HepG2 (cell line): ENCODE results near the gene KMT2D. TPM values are rescaled to one million over a fixed set of nuclear protein-coding genes. Genes with fewer than 3 reads are reported as not detected.
A peak's percentile ranks its signal among the peaks of the same experiment; 100 is the strongest.

Experiments
- BCL3 ChIP-seq: sonication (generic); formaldehyde crosslinking; IDR thresholded peaks from 2 replicates; pipeline ENCODE4 v1.5.1; 2020; ENCODE audit warnings: mild to moderate bottlenecking, missing genetic modification reagents, moderate library complexity
- CBX1 ChIP-seq: IDR thresholded peaks from one replicate; pipeline ENCODE4 v1.6.1; 2016; ENCODE audit warnings: antibody characterized with exemption, low read depth
- CTCF ChIP-seq: sonication (generic); formaldehyde crosslinking; IDR thresholded peaks from 2 replicates; pipeline ENCODE4 v1.5.0; 2020; ENCODE audit warnings: mild to moderate bottlenecking, missing genetic modification reagents, moderate library complexity
- EP300 ChIP-seq, 3 experiments: sonication (generic) in 1 of 3; formaldehyde crosslinking in 1 of 3; IDR thresholded peaks; 2 replicates each; pipeline versions ENCODE4 v1.5.1 to v1.6.1; 2011 to 2020; ENCODE audit warnings: low read depth in 2 of 3, low read length in 2 of 3, borderline replicate concordance in 1 of 3, improper control_type of control experiment in 1 of 3, mild to moderate bottlenecking in 1 of 3, missing genetic modification reagents in 1 of 3, moderate library complexity in 1 of 3
- GATAD1 ChIP-seq: IDR thresholded peaks from 2 replicates; pipeline ENCODE4 v1.6.1; 2016; ENCODE audit warnings: missing genetic modification reagents, missing compliant biosample characterization
- KIAA2018 ChIP-seq: sonication (generic); formaldehyde crosslinking; IDR thresholded peaks from 2 replicates; pipeline ENCODE4 v1.5.0; 2020; ENCODE audit warnings: mild to moderate bottlenecking, missing genetic modification reagents, borderline replicate concordance
- NFYC ChIP-seq: IDR thresholded peaks from 2 replicates; pipeline ENCODE4 v1.6.1; 2016; ENCODE audit warnings: missing genetic modification reagents, missing compliant biosample characterization
- PBX2 ChIP-seq: IDR thresholded peaks from 2 replicates; pipeline ENCODE4 v1.6.1; 2016; ENCODE audit warnings: control low read depth
- SMAD3 ChIP-seq: sonication (generic); formaldehyde crosslinking; IDR thresholded peaks from 2 replicates; pipeline ENCODE4 v1.4.0; 2020; ENCODE audit warnings: missing genetic modification reagents
- THAP8 ChIP-seq: sonication (generic); formaldehyde crosslinking; IDR thresholded peaks from 2 replicates; pipeline ENCODE4 v1.5.1; 2020; ENCODE audit warnings: missing genetic modification reagents, mild to moderate bottlenecking, borderline replicate concordance
- ZNF337 ChIP-seq: sonication (generic); formaldehyde crosslinking; IDR thresholded peaks from 2 replicates; pipeline ENCODE4 v1.5.1; 2020; ENCODE audit warnings: missing genetic modification reagents, low read depth, mild to moderate bottlenecking, borderline replicate concordance
- ZNF354B ChIP-seq: sonication (generic); formaldehyde crosslinking; IDR thresholded peaks from 2 replicates; pipeline ENCODE4 v1.8.0; 2022; ENCODE audit warnings: mild to moderate bottlenecking, missing genetic modification reagents
- ZNF670 ChIP-seq: sonication (generic); formaldehyde crosslinking; IDR thresholded peaks from 2 replicates; pipeline ENCODE4 v1.8.0; 2022; ENCODE audit warnings: mild to moderate bottlenecking, missing genetic modification reagents, borderline replicate concordance
- ZNF788 ChIP-seq: sonication (generic); formaldehyde crosslinking; IDR thresholded peaks from 2 replicates; pipeline ENCODE4 v1.5.0; 2020; ENCODE audit warnings: mild to moderate bottlenecking, missing genetic modification reagents, borderline replicate concordance
- polyA plus RNA-seq, 8 experiments: library from polyadenylated mRNA; depleted of rRNA in 3 of 8; stranded (reverse) in 7 of 8; unstranded in 1 of 8; fragments of >200 nt; fragmentation: Illumina TruSeq in 4 of 8; extraction: Trizol in 4 of 8; gene quantifications; 2 replicates each; pipeline versions ENCODE4 v1.2.1 to v1.2.3, GENCODE V29; 2011 to 2016; ENCODE audit warnings: low read depth in 4 of 8, missing spikeins in 1 of 8, mixed read lengths in 1 of 8; ENCODE audit not compliant: insufficient read depth in 1 of 8
- total RNA-seq, 5 experiments: library from RNA; depleted of rRNA; stranded (reverse); fragments of >200 nt; fragmentation: Illumina TruSeq; extraction: Trizol; gene quantifications; 2 replicates each; pipeline ENCODE4 v1.2.3, GENCODE V29; 2016; ENCODE audit warnings: low read depth in 1 of 5

Gene KMT2D
- total and polyA plus RNA-seq, 2 of the 13 experiments (the other 11 are each of a cell fraction or from before 2014, with no cell fraction given): 8.1 to 10.4 TPM

GRCh38 chr12:49089821-49090773 lies 29.5 kb upstream of the KMT2D start (continued):
- TF ChIP-seq PBX2 (CRISPR knock-in tag) (no peak), GATAD1 (CRISPR knock-in tag) (no peak), ZNF788 (CRISPR knock-in tag) (0 out of 2 replicates have a peak, but pooled peaks have one; percentile 20), NFYC (CRISPR knock-in tag) (no peak), ZNF670 (CRISPR knock-in tag) (no peak), CTCF (CRISPR knock-in tag) (peak; percentile 44), ZNF337 (CRISPR knock-in tag) (no peak), CBX1 (no peak), SMAD3 (CRISPR knock-in tag) (no peak), ZNF354B (CRISPR knock-in tag) (no peak), KIAA2018 (CRISPR knock-in tag) (no peak), BCL3 (CRISPR knock-in tag) (no peak), THAP8 (CRISPR knock-in tag) (no peak), EP300 (IDR thresholded peaks at IDR 0.05; ENCODE audit: low read depth in 2 of 2, low read length in 2 of 2) (no peak), EP300 (CRISPR knock-in tag; IDR thresholded peaks at IDR 0.05; ENCODE audit: borderline replicate concordance) (no peak)
